Fibroblast of mammary gland (primary cell): ENCODE measurements around the gene OR10J4.
"Not testable (repeated sequence)": the region's sequence is repeated elsewhere in the genome, so short reads cannot be mapped to it uniquely, and the experiment has no call there.

Source experiments
- DNase-seq: peaks from one replicate; pipeline ENCODE4 v3.0.0-alpha.2; 2010; ENCODE audit warnings: low read depth
- H3K4me3 ChIP-seq: 2 replicates; pipeline ENCODE4 v1.5.1; 2011; ENCODE audit warnings: low read depth, mild to moderate bottlenecking, low read length, moderate library complexity; ENCODE audit not compliant: control insufficient read depth
- CTCF ChIP-seq: conservative IDR thresholded peaks from 2 replicates; pipeline ENCODE4 v1.5.1; 2011; ENCODE audit warnings: low read depth, low read length, inconsistent platforms; ENCODE audit not compliant: control insufficient read depth, insufficient read depth

Gene OR10J4

GRCh38 chr1:159444511-159444910, 12.5 kb downstream of the OR10J4 start:
- no peak for DNase-seq
- TF ChIP-seq CTCF, result no peak
- H3K4me3 ChIP-seq, result no peak overlapping the region

- TF ChIP-seq CTCF, result no peak
- no peak overlapping the region for H3K4me3 ChIP-seq
- no peak for DNase-seq
These were observed 16.2 kb downstream of the OR10J4 start for GRCh38 chr1:159448181-159448580.

DNA sequence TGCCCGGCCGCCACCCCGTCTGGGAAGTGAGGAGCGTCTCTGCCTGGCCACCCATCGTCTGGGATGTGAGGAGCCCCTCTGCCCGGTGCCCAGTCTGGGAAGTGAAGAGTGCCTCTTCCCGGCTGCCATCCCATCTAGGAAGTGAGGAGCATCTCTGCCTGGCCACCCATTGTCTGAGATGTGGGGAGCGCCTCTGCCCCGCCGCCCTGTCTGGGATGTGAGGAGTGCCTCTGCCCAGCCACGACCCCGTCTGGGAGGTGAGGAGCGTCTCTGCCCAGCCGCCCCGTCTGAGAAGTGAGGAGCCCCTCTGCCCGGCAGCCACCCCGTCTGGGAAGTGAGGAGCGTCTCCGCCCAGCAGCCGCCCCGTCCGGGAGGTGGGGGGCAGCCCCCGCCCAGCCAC, 17.6 kb downstream of the OR10J4 start:
- not testable (repeated sequence) for DNase-seq, H3K4me3 ChIP-seq

GRCh38 chr1:159459551-159459950, 27.5 kb downstream of the OR10J4 start:
- no peak for TF ChIP-seq CTCF
- DNase-seq, result no peak
- H3K4me3 ChIP-seq, result no peak overlapping the region

DNA sequence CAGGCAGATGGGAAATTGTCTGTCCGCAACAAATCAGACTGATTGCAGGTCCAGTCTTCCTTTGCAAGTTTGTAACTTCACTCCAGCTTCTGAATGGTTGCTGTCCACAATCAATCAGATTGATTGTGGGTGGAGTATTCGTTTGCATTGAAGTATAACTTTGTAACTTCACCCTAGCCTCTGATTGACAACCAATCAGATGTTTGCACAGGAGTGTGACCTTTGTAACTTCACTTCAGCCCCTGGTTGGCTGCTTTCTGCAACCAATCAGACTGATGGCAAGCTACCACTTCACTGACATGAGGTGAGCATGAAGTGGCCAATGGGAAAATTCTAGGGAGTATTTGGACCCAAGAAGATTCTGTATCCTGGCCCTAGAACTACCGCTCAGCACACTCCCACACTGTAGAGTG, 33.2 kb downstream of the OR10J4 start:
- TF ChIP-seq CTCF, result no peak
- H3K4me3 ChIP-seq, result no peak overlapping the region
- no peak for DNase-seq

DNA sequence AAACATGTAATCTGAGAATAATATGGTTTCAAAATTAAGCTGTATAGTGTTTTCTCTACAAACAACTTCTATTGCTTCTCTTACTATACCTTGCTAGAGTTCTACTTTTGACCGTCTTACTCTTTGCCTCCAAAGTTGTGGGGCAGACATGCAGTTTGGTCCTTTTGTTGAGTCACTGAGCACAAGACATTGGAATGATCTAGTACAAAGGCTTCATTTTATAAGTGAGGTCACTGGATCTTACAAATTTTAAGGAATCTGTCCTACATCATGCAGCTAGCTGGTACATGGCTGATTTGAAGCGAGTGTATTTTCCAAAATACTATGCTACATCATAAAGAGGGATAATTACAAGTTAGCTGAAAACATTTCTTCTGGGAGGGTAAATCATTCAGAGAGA, 36.3 kb downstream of the OR10J4 start:
- no peak for TF ChIP-seq CTCF
- peak; percentile 29 for DNase-seq
- H3K4me3 ChIP-seq, result no peak overlapping the region

GRCh38 chr1:159469921-159470533, 38.0 kb downstream of the OR10J4 start:
- no peak for TF ChIP-seq CTCF
- peak; percentile 49 for DNase-seq

More at GRCh38 chr1:159469921-159470533, 38.0 kb downstream of the OR10J4 start:
- H3K4me3 ChIP-seq, result no peak overlapping the region
